H9 (cell line): Measurements from ENCODE around the gene PF4V1. TPM values are rescaled to one million over a fixed set of nuclear protein-coding genes. Genes with fewer than 3 reads are reported as not detected.

Source experiments
- DNase-seq: peaks from one replicate; pipeline ENCODE4 v3.0.0-alpha.2; 2017
- H2AFZ ChIP-seq: one replicate; pipeline ENCODE4 v1.6.1; 2013; ENCODE audit warnings: mild to moderate bottlenecking, low read length, control low read depth, moderate library complexity
- H2AK5ac ChIP-seq: 2 replicates; pipeline ENCODE4 v1.6.1; 2013; ENCODE audit warnings: low read length, control low read depth, mixed read lengths; ENCODE audit not compliant: insufficient read length
- H2BK120ac ChIP-seq: one replicate; pipeline ENCODE4 v1.6.1; 2013; ENCODE audit warnings: low read depth, mild to moderate bottlenecking, low read length, control low read depth, inconsistent platforms; ENCODE audit not compliant: poor library complexity, severe bottlenecking
- H2BK12ac ChIP-seq: 2 replicates; pipeline ENCODE4 v1.6.1; 2013; ENCODE audit warnings: low read length, control low read depth, mixed read lengths, low read depth; ENCODE audit not compliant: insufficient read length
- H2BK15ac ChIP-seq: 2 replicates; pipeline ENCODE4 v1.6.1; 2013; ENCODE audit warnings: low read depth, low read length, control low read depth
- H2BK20ac ChIP-seq: one replicate; pipeline ENCODE4 v1.6.1; 2013; ENCODE audit warnings: low read depth, mild to moderate bottlenecking, low read length, control low read depth, inconsistent platforms; ENCODE audit not compliant: poor library complexity, severe bottlenecking
- H2BK5ac ChIP-seq: 2 replicates; pipeline ENCODE4 v1.6.1; 2013; ENCODE audit warnings: low read length, control low read depth, mixed read lengths; ENCODE audit not compliant: insufficient read length
- H3K14ac ChIP-seq: 2 replicates; pipeline ENCODE4 v1.6.1; 2013; ENCODE audit warnings: low read length, control low read depth; ENCODE audit not compliant: insufficient read depth
- H3K18ac ChIP-seq: 2 replicates; pipeline ENCODE4 v1.6.1; 2013; ENCODE audit warnings: low read depth, mild to moderate bottlenecking, mixed read lengths, low read length, control low read depth; ENCODE audit not compliant: insufficient read length
- H3K23ac ChIP-seq: 2 replicates; pipeline ENCODE4 v1.6.1; 2013; ENCODE audit warnings: low read length, control low read depth, mixed read lengths, low read depth; ENCODE audit not compliant: insufficient read length
- H3K23me2 ChIP-seq: 2 replicates; pipeline ENCODE4 v1.6.1; 2013; ENCODE audit warnings: low read depth, mild to moderate bottlenecking, mixed read lengths, low read length, control low read depth; ENCODE audit not compliant: insufficient read length, poor library complexity, severe bottlenecking
- H3K27ac ChIP-seq: 2 replicates; pipeline ENCODE4 v1.5.1; 2013; ENCODE audit warnings: low read length, control low read depth, mixed read lengths, low read depth; ENCODE audit not compliant: insufficient read length
- H3K27me3 ChIP-seq: 2 replicates; pipeline ENCODE4 v1.6.1; 2013; ENCODE audit warnings: low read length, control low read depth, inconsistent platforms; ENCODE audit not compliant: insufficient read depth
- H3K4ac ChIP-seq: 2 replicates; pipeline ENCODE4 v1.6.1; 2013; ENCODE audit warnings: low read depth, mild to moderate bottlenecking, control low read depth, inconsistent platforms, low read length, moderate library complexity
- H3K4me1 ChIP-seq: 2 replicates; pipeline ENCODE4 v1.6.1; 2013; ENCODE audit warnings: low read length, control low read depth, inconsistent platforms; ENCODE audit not compliant: insufficient read depth
- H3K4me2 ChIP-seq: 2 replicates; pipeline ENCODE4 v1.6.1; 2013; ENCODE audit warnings: low read length, control low read depth, mixed read lengths; ENCODE audit not compliant: insufficient read length, insufficient read depth
- H3K56ac ChIP-seq: 2 replicates; pipeline ENCODE4 v1.6.1; 2013; ENCODE audit warnings: low read depth, mild to moderate bottlenecking, mixed read lengths, low read length, control low read depth; ENCODE audit not compliant: insufficient read length
- H3K79me1 ChIP-seq: 2 replicates; pipeline ENCODE4 v1.6.1; 2013; ENCODE audit warnings: low read depth, mild to moderate bottlenecking, moderate library complexity, low read length, control low read depth, inconsistent platforms; ENCODE audit not compliant: insufficient read depth, poor library complexity, severe bottlenecking
- H3K79me2 ChIP-seq: 2 replicates; pipeline ENCODE4 v1.6.1; 2013; ENCODE audit warnings: low read length, control low read depth, inconsistent platforms; ENCODE audit not compliant: insufficient read depth
- H3K9ac ChIP-seq: 2 replicates; pipeline ENCODE4 v1.6.1; 2013; ENCODE audit warnings: low read length, control low read depth, mixed read lengths; ENCODE audit not compliant: insufficient read length; ENCODE audit errors: extremely low read depth
- H3K9me3 ChIP-seq: one replicate; pipeline ENCODE4 v1.6.1; 2013; ENCODE audit warnings: low read depth, low read length, inconsistent platforms; ENCODE audit not compliant: control insufficient read depth
- H3T11ph ChIP-seq: one replicate; pipeline ENCODE4 v1.6.1; 2013; ENCODE audit warnings: mild to moderate bottlenecking, low read length, control low read depth, inconsistent platforms
- H4K20me1 ChIP-seq: one replicate; pipeline ENCODE4 v1.6.1; 2013; ENCODE audit not compliant: control insufficient read depth, insufficient read length, insufficient read depth
- H4K5ac ChIP-seq: 2 replicates; pipeline ENCODE4 v1.6.1; 2013; ENCODE audit warnings: low read depth, mild to moderate bottlenecking, mixed read lengths, low read length, control low read depth; ENCODE audit not compliant: insufficient read length
- H4K8ac ChIP-seq: replicated peaks from 2 replicates; pipeline ENCODE4 v1.6.1; 2013; ENCODE audit warnings: low read length, control low read depth, mixed read lengths, low read depth; ENCODE audit not compliant: insufficient read length
- H4K91ac ChIP-seq: 2 replicates; pipeline ENCODE4 v1.6.1; 2013; ENCODE audit warnings: low read depth, mild to moderate bottlenecking, moderate library complexity, mixed read lengths, low read length, control low read depth; ENCODE audit not compliant: insufficient read length
- H3K27ac Mint-ChIP-seq, 3 experiments: 2 replicates in 2 of 3; 3 replicates in 1 of 3; pipeline ENCODE4 v1.8.0; 2020 to 2021; ENCODE audit warnings: mixed read lengths in 3 of 3, mild to moderate bottlenecking in 1 of 3, moderate library complexity in 1 of 3
- H3K27me3 Mint-ChIP-seq: 2 replicates; pipeline ENCODE4 v1.8.0; 2021; ENCODE audit warnings: low read depth, mild to moderate bottlenecking, moderate library complexity, mixed read lengths
- H3K36me3 Mint-ChIP-seq, 3 experiments: 2 replicates in 2 of 3; 3 replicates in 1 of 3; pipeline ENCODE4 v1.8.0; 2020 to 2021; ENCODE audit warnings: low read depth in 3 of 3, mixed read lengths in 3 of 3; ENCODE audit not compliant: insufficient read depth in 1 of 3
- H3K4me1 Mint-ChIP-seq, 2 experiments: 2 replicates each; pipeline ENCODE4 v1.8.0; 2020; ENCODE audit warnings: mixed read lengths in 2 of 2
- H3K4me3 Mint-ChIP-seq, 2 experiments: 2 replicates in 1 of 2; 3 replicates in 1 of 2; pipeline ENCODE4 v1.8.0; 2020 to 2021; ENCODE audit warnings: mild to moderate bottlenecking in 2 of 2, mixed read lengths in 2 of 2, moderate library complexity in 1 of 2
- H3K9me3 Mint-ChIP-seq, 2 experiments: 2 replicates in 1 of 2; 3 replicates in 1 of 2; pipeline ENCODE4 v1.8.0; 2020; ENCODE audit warnings: mild to moderate bottlenecking in 2 of 2, mixed read lengths in 2 of 2, moderate library complexity in 1 of 2
- CTCF ChIP-seq: fragments of 200-600 bp; sonication (generic); conservative IDR thresholded peaks from 3 replicates; pipeline ENCODE4 v1.8.0; 2021; ENCODE audit warnings: antibody characterized with exemption, mild to moderate bottlenecking
- WGBS: extraction: QIAGEN DNeasy Blood & Tissue Kit; methylation state at CpG from one replicate; pipeline ENCODE4 v1.1.7; 2013; ENCODE audit warnings: missing lambda C conversion rate, low lambda C conversion rate, mixed read lengths; ENCODE audit not compliant: insufficient read length; ENCODE audit errors: extremely low coverage; 5-methylcytosine and 5-hydroxymethylcytosine counted together
- total RNA-seq: library from RNA; stranded (reverse); gene quantifications from 2 replicates; pipeline ENCODE4 v1.2.1, GENCODE V29; 2021

Gene PF4V1
- total RNA-seq, 1 experiment from 2014 or later: not detected

- Histone ChIP-seq H3K79me1 (no peaks in the 10 kb centered on the region), H2BK120ac (no peak overlapping the region), H3K9me3 (no peaks in the 10 kb centered on the region), H3K4me1 (no peaks in the 10 kb centered on the region), H3K18ac (no peak overlapping the region), H4K8ac (no peak overlapping the region), H3K23me2 (peaks cover 3% of the 10 kb centered on the region), H4K91ac (no peak overlapping the region), H2BK12ac (no peak overlapping the region), H3K23ac (no peak overlapping the region), H2AK5ac (no peak overlapping the region), H3K4ac (no peak overlapping the region), H3K9ac (no peak overlapping the region), H3T11ph (no peak overlapping the region), H2BK20ac (no peak overlapping the region), H2BK15ac (no peak overlapping the region), H4K5ac (no peak overlapping the region), H3K14ac (no peak overlapping the region), H2BK5ac (no peak overlapping the region), H4K20me1 (no peaks in the 10 kb centered on the region), H3K27ac (no peak overlapping the region), H3K4me2 (no peak overlapping the region), H2AFZ (no peak overlapping the region), H3K27me3 (no peaks in the 10 kb centered on the region; the same call in 1 of the 2 replicates), H3K79me2 (no peaks in the 10 kb centered on the region), H3K56ac (no peak overlapping the region)
- no peaks in the 10 kb centered on the region for H3K9me3 Mint-ChIP-seq
- no CpG with 5 or more reads among the region's 4 CpGs for WGBS
- H3K4me1 Mint-ChIP-seq: peaks cover 10 to 14% of the 10 kb centered on the region in 2 experiments
- H3K4me3 Mint-ChIP-seq: no peak overlapping the region
- peaks cover 32% of the 10 kb centered on the region for H3K27me3 Mint-ChIP-seq
- H3K36me3 Mint-ChIP-seq: no peaks in the 10 kb centered on the region
- no peak for DNase-seq
- H3K27ac Mint-ChIP-seq: no peak overlapping the region
- no peak for TF ChIP-seq CTCF
These were observed 11.7 kb upstream of the PF4V1 start for GRCh38 chr4:73841243-73841925.
